Panc1 (cell line): ENCODE data around the gene METTL23.

Experiments used
- CTCF ChIP-seq: fragments of 450-650 bp; IDR thresholded peaks from 2 replicates; pipeline ENCODE4 v1.5.1; 2017; ENCODE audit warnings: mild to moderate bottlenecking
- POLR2AphosphoS5 ChIP-seq: IDR thresholded peaks from 2 replicates; pipeline ENCODE4 v1.6.1; 2012; ENCODE audit warnings: mild to moderate bottlenecking, low read depth, low read length, moderate library complexity
- REST ChIP-seq, 2 experiments: IDR thresholded peaks; 2 replicates each; pipeline ENCODE4 v1.6.1; 2011 to 2012; ENCODE audit warnings: low read depth in 2 of 2, control low read depth in 1 of 2, low read length in 1 of 2, mild to moderate bottlenecking in 1 of 2, moderate library complexity in 1 of 2; ENCODE audit not compliant: insufficient read depth in 1 of 2
- SIN3A ChIP-seq: IDR thresholded peaks from 2 replicates; pipeline ENCODE4 v1.6.1; 2012; ENCODE audit warnings: low read depth, mild to moderate bottlenecking, low read length, moderate library complexity, borderline replicate concordance; ENCODE audit not compliant: insufficient read depth

GRCh38 chr17:76737676-76738467 is 11.2 kb downstream of the METTL23 start, which contains the start of gene MFSD11:
- TF ChIP-seq REST (IDR thresholded peaks at IDR 0.05; ENCODE audit: insufficient read depth in 1 of 2, low read depth in 2 of 2, low read length in 1 of 2), result 0 out of 4 replicates have a peak, but pooled peaks have one; percentile 5 to 32
- peak; percentile 95; the same call in 1 of the 2 replicates for TF ChIP-seq SIN3A
- no peak for TF ChIP-seq CTCF
- peak; percentile 49; the same call in 1 of the 2 replicates for TF ChIP-seq POLR2AphosphoS5
